Esophagus muscularis mucosa (tissue), 4 donors: ENCODE results near the gene KIF26B. TPM values are rescaled to one million over a fixed set of nuclear protein-coding genes. Genes with fewer than 3 reads are reported as not detected.

Experiments used
- DNase-seq: peaks from one replicate; pipeline ENCODE4 v3.0.0-alpha.2; 2017; ENCODE audit errors: extremely low spot score
- H3K27ac ChIP-seq, 4 donors: fragments of 200-600 bp; sonication (generic); replicated peaks in 1 of 4; 1 replicate in 3 of 4; 2 replicates in 1 of 4; pipeline ENCODE4 v1.5.1; 2016 to 2019; ENCODE audit warnings: mild to moderate bottlenecking in 1 of 4
- H3K27me3 ChIP-seq, 4 donors: fragments of 200-600 bp; sonication (generic); one replicate each; pipeline versions ENCODE4 v1.5.1 to v1.6.0; 2016 to 2019
- H3K36me3 ChIP-seq, 4 donors: fragments of 200-600 bp; sonication (generic); one replicate each; pipeline ENCODE4 v1.5.1; 2016 to 2019
- H3K4me1 ChIP-seq, 4 donors: fragments of 200-600 bp; sonication (generic); one replicate each; pipeline ENCODE4 v1.5.1; 2016 to 2019
- H3K4me3 ChIP-seq, 4 donors: fragments of 200-600 bp; sonication (generic); 1 replicate in 2 of 4; 2 replicates in 2 of 4; pipeline ENCODE4 v1.5.1; 2016 to 2019; ENCODE audit warnings: mild to moderate bottlenecking in 4 of 4, moderate library complexity in 1 of 4
- H3K9me3 ChIP-seq, 4 donors: fragments of 200-600 bp; sonication (generic); 1 replicate in 3 of 4; 2 replicates in 1 of 4; pipeline ENCODE4 v1.5.1; 2016 to 2019
- EP300 ChIP-seq: sonication (generic); formaldehyde crosslinking; IDR thresholded peaks from one replicate; pipeline ENCODE4 v1.6.1; 2017; ENCODE audit warnings: antibody characterized with exemption
- POLR2A ChIP-seq: fragments of 450-650 bp; IDR thresholded peaks from one replicate; pipeline ENCODE4 v1.6.1; 2017; ENCODE audit warnings: antibody characterized with exemption, moderate library complexity, mild to moderate bottlenecking, low read depth
- POLR2AphosphoS5 ChIP-seq, 2 donors: sonication (generic); formaldehyde crosslinking; IDR thresholded peaks; one replicate each; pipeline ENCODE4 v1.6.1; 2017; ENCODE audit warnings: antibody characterized with exemption in 2 of 2
- WGBS: methylation state at CpG from one replicate; pipeline ENCODE4 v1.1.5; 2018; 5-methylcytosine and 5-hydroxymethylcytosine counted together
- intact Hi-C: fragments of 100-400 bp; cut with DNase I; formaldehyde crosslinking; loops from one replicate; pipeline ENCODE4 v1.15.1; 2023
- total RNA-seq, 4 donors: library from RNA; depleted of rRNA; stranded (reverse); fragments of >200 nt; gene quantifications; one replicate each; pipeline versions ENCODE4 v1.1.0 to v1.2.1, GENCODE V29; 2016
- TF ChIP-seq, protein P1 (sequence below), 3 experiments: fragments of 200-600 bp in 2 of 3; fragments of 450-650 bp in 1 of 3; sonication (generic) in 2 of 3; IDR thresholded peaks; one replicate each; pipeline ENCODE4 v1.5.1; 2017 to 2019; ENCODE audit warnings: antibody characterized with exemption in 3 of 3, mild to moderate bottlenecking in 2 of 3, moderate library complexity in 1 of 3

KIF26B gene
- total RNA-seq, 4 donors from 2014 or later, result 0.13 to 3.7 (median 1.3) TPM

DNA sequence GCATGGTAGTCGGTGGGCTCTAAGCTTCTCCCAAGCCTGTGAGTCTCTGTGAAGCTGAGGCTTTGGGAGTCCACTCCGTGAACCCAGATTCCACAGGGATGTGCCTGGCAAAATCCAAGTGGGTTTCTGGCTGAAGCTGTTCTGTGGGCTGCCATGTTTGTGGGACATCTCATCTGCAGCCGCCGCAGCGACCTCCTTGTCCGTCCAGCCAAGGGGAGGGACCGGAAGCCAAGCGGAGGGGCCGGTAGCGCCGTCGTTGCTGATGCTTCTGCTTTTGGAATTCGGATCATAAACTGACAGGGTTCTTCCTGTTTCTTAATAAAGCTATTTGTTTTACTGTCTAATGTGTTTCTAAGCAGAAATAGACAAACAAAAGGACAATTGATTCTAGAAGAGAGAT, 13.3 kb downstream of the KIF26B start:
- TF ChIP-seq POLR2AphosphoS5 (IDR thresholded peaks at IDR 0.05) (no peak), EP300 (no peak), POLR2A (no peak)
- TF ChIP-seq, protein P1, sequence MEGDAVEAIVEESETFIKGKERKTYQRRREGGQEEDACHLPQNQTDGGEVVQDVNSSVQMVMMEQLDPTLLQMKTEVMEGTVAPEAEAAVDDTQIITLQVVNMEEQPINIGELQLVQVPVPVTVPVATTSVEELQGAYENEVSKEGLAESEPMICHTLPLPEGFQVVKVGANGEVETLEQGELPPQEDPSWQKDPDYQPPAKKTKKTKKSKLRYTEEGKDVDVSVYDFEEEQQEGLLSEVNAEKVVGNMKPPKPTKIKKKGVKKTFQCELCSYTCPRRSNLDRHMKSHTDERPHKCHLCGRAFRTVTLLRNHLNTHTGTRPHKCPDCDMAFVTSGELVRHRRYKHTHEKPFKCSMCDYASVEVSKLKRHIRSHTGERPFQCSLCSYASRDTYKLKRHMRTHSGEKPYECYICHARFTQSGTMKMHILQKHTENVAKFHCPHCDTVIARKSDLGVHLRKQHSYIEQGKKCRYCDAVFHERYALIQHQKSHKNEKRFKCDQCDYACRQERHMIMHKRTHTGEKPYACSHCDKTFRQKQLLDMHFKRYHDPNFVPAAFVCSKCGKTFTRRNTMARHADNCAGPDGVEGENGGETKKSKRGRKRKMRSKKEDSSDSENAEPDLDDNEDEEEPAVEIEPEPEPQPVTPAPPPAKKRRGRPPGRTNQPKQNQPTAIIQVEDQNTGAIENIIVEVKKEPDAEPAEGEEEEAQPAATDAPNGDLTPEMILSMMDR (IDR thresholded peaks at IDR 0.05), result no peak
- Histone ChIP-seq H3K27ac (no peak overlapping the region), H3K27me3 (peaks cover 0 to 23% (median 0%) of the 10 kb centered on the region in 4 donors), H3K4me3 (no peak overlapping the region), H3K36me3 (no peaks in the 10 kb centered on the region), H3K4me1 (peaks cover 0 to 10% (median 7%) of the 10 kb centered on the region in 4 donors), H3K9me3 (no peaks in the 10 kb centered on the region)
- WGBS, result 67% methylated on average over 13 of the region's 13 CpGs
- DNase-seq, result no peak
- intact Hi-C loops, result no loop called here

DNA sequence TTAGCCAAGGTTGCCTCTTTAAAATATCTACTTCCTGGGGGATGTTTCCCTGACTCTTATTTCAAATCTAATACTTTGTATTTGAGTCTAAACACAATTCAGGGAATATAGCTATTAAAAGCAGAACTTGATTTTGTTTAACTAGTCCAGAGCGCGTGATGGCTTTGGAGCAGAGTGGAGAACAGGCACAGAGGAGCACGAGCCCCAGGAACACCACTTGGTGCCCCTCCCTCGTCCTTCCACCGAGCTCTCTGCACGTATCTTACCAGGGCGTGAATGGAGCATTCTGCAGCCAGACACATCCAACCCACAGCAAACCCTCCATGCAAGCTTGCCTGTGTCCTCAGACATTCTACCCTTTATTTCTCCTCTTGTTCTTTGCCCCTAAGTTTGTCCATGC, 14.1 kb downstream of the KIF26B start:
- Histone ChIP-seq H3K27me3 (peaks cover 0 to 23% (median 0%) of the 10 kb centered on the region in 4 donors), H3K27ac (no peak overlapping the region), H3K4me1 (peaks cover 0 to 16% (median 12%) of the 10 kb centered on the region in 4 donors), H3K36me3 (no peaks in the 10 kb centered on the region), H3K9me3 (no peaks in the 10 kb centered on the region), H3K4me3 (no peak overlapping the region)
- 87% methylated on average over 7 of the region's 7 CpGs for WGBS
- intact Hi-C loops, result no loop called here
- no peak for TF ChIP-seq POLR2A
- no peak for TF ChIP-seq POLR2AphosphoS5 (IDR thresholded peaks at IDR 0.05)
- TF ChIP-seq, protein P1 (IDR thresholded peaks at IDR 0.05), result no peak
- no peak for TF ChIP-seq EP300
- DNase-seq, result no peak

DNA sequence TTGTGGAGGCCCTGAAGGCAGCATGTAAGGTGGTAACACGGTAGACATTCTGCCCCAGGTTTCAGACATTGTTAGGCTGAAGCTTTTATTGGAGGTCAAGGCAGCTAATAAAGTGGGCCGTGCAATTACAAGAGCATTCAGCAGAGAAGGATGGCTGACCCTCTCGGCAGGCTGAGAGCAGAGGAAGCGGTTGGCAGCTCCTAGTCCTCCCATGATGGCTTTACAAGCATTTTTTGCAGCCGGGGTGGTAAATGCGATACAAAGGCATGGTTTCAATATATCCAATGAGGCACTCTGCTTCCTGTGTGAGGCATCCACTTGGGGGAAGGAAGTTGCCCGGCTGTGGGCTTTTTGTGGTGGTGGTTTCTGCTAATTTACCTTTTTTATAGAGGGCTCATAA, 14.6 kb downstream of the KIF26B start:
- Histone ChIP-seq H3K27ac (no peak overlapping the region), H3K9me3 (no peaks in the 10 kb centered on the region), H3K4me1 (peaks cover 0 to 18% (median 12%) of the 10 kb centered on the region in 4 donors), H3K4me3 (no peak overlapping the region), H3K27me3 (peaks cover 0 to 23% (median 0%) of the 10 kb centered on the region in 4 donors), H3K36me3 (no peaks in the 10 kb centered on the region)
- TF ChIP-seq, protein P1 (IDR thresholded peaks at IDR 0.05), result no peak
- TF ChIP-seq POLR2AphosphoS5 (IDR thresholded peaks at IDR 0.05) (no peak), EP300 (no peak), POLR2A (no peak)
- intact Hi-C loops, result no loop called here
- WGBS, result 86% methylated on average over 7 of the region's 7 CpGs
- no peak for DNase-seq

DNA sequence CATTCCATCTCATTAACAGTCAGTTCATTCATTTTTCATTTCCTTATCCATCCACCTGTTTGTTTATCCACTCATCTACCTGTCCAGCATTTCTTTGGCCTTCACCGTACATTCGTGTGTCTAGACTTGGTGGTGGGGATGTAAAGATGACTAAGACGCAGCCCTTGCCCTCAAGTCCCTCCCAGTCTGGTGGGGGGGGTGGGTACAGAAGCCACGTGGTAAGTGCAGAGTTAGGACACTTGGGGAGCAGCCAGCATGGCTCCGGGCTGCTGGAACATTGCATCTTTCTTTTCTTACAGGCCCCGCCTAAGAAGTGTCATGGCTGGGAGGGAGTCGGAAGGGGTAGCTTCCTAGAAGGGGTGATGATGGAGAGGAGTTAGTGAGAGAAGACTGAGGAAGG, 17.2 kb downstream of the KIF26B start:
- no peak for DNase-seq
- WGBS, result 67% methylated on average over 7 of the region's 7 CpGs
- TF ChIP-seq POLR2AphosphoS5 (IDR thresholded peaks at IDR 0.05), result no peak
- TF ChIP-seq EP300, result no peak
- TF ChIP-seq, protein P1 (IDR thresholded peaks at IDR 0.05), result no peak
- no peak for TF ChIP-seq POLR2A
- Histone ChIP-seq H3K27me3 (peaks cover 0 to 9% (median 0%) of the 10 kb centered on the region in 4 donors), H3K9me3 (no peaks in the 10 kb centered on the region), H3K4me1 (peaks cover 0 to 8% (median 5%) of the 10 kb centered on the region in 4 donors), H3K4me3 (no peak overlapping the region), H3K36me3 (no peaks in the 10 kb centered on the region), H3K27ac (no peak overlapping the region)
- intact Hi-C loops, result no loop called here

DNA sequence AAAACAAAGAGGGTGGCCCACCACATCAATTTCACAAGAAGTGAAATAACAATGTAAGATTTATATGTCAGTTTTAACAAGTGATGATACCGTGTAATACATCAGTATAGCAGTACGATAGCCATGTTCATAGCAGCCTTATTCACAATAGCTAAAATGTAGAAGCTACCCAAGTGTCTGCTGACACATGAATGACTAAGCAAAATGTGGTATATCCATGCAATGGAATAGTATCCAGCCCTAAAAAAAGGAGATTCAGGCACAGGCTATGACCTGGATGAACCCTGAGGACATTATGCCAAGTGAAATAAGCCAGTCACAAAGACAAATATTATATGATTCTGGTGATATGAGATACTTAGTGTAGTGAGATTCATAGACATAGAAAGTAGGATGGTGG, 18.0 kb downstream of the KIF26B start:
- intact Hi-C loops, result no loop called here
- no peak for DNase-seq
- Histone ChIP-seq H3K9me3 (no peaks in the 10 kb centered on the region), H3K36me3 (no peaks in the 10 kb centered on the region), H3K27me3 (peaks cover 0 to 5% (median 0%) of the 10 kb centered on the region in 4 donors), H3K27ac (no peak overlapping the region), H3K4me3 (no peak overlapping the region), H3K4me1 (peaks cover 0 to 8% (median 5%) of the 10 kb centered on the region in 4 donors)
- WGBS, result 96% methylated on average over 2 of the region's 2 CpGs
- TF ChIP-seq POLR2A (no peak), POLR2AphosphoS5 (IDR thresholded peaks at IDR 0.05) (no peak), EP300 (no peak)
- TF ChIP-seq, protein P1 (IDR thresholded peaks at IDR 0.05), result no peak
